Measurements from ENCODE around the gene BARX1.

BARX1 gene

GRCh38 chr9:93958121-93958818 lies 3.1 kb upstream of the BARX1 start:
- Histone ChIP-seq H3K9me2 (replicated peaks; ENCODE audit: insufficient read depth, low read length) (no peaks in the 10 kb centered on the region), H3K4me3 (ENCODE audit: low read length) (peak overlapping the region; percentile 51), H3K4me2 (ENCODE audit: low read depth, low read length) (peak overlapping the region; percentile 87), H2AFZ (ENCODE audit: low read length) (peak overlapping the region; percentile 58), H3K27ac (ENCODE audit: low read length) (no peak overlapping the region), H3K9me3 (replicated peaks; ENCODE audit: insufficient read depth, low read length) (no peaks in the 10 kb centered on the region), H3K79me2 (ENCODE audit: low read length) (no peaks in the 10 kb centered on the region), H3K9ac (ENCODE audit: low read length) (no peak overlapping the region), H3K4me1 (ENCODE audit: low read length) (no peaks in the 10 kb centered on the region), H3K27me3 (replicated peaks; ENCODE audit: insufficient read depth, low read length) (peaks cover 67% of the 10 kb centered on the region), H4K20me1 (ENCODE audit: insufficient read depth, low read length) (no peaks in the 10 kb centered on the region), H3K36me3 (replicated peaks; ENCODE audit: insufficient read depth, low read length) (no peaks in the 10 kb centered on the region), H3F3A (ENCODE audit: insufficient read depth, low read length) (no peaks in the 10 kb centered on the region)
- no peak for DNase-seq
- TF ChIP-seq CTCF (IDR thresholded peaks at IDR 0.05; ENCODE audit: low read length) (no peak), EZH2 (optimal IDR thresholded peaks at IDR 0.05; ENCODE audit: low read depth, low read length) (no peak), EZH2phosphoT487 (IDR thresholded peaks at IDR 0.05; ENCODE audit: low read length) (no peak)

- H3K27me3 ChIP-seq (replicated peaks; ENCODE audit: insufficient read depth, low read length), result peaks cover 88% of the 10 kb centered on the region
These were observed 1.0 kb upstream of the BARX1 start for GRCh38 chr9:93955981-93956784.

GRCh38 chr9:93954434-93955061 lies 607 bp downstream of the BARX1 start:
- Histone ChIP-seq H3K9me2 (replicated peaks; ENCODE audit: insufficient read depth, low read length) (no peaks in the 10 kb centered on the region), H3K9ac (ENCODE audit: low read length) (no peak overlapping the region), H3K27ac (ENCODE audit: low read length) (no peak overlapping the region), H2AFZ (ENCODE audit: low read length) (no peak overlapping the region), H3K4me2 (ENCODE audit: low read depth, low read length) (no peak overlapping the region), H3F3A (ENCODE audit: insufficient read depth, low read length) (no peaks in the 10 kb centered on the region), H3K4me3 (ENCODE audit: low read length) (no peak overlapping the region), H3K9me3 (replicated peaks; ENCODE audit: insufficient read depth, low read length) (no peaks in the 10 kb centered on the region), H3K4me1 (ENCODE audit: low read length) (peaks cover 5% of the 10 kb centered on the region; the same call in 1 of the 2 replicates), H3K36me3 (replicated peaks; ENCODE audit: insufficient read depth, low read length) (no peaks in the 10 kb centered on the region), H4K20me1 (ENCODE audit: insufficient read depth, low read length) (no peaks in the 10 kb centered on the region), H3K79me2 (ENCODE audit: low read length) (no peaks in the 10 kb centered on the region), H3K27me3 (replicated peaks; ENCODE audit: insufficient read depth, low read length) (peaks cover 90% of the 10 kb centered on the region)
- DNase-seq, result no peak
- TF ChIP-seq EZH2 (optimal IDR thresholded peaks at IDR 0.05; ENCODE audit: low read depth, low read length) (no peak), CTCF (IDR thresholded peaks at IDR 0.05; ENCODE audit: low read length) (no peak), EZH2phosphoT487 (IDR thresholded peaks at IDR 0.05; ENCODE audit: low read length) (no peak)

More at GRCh38 chr9:93955981-93956784, 1.0 kb upstream of the BARX1 start:
- H3K4me3 ChIP-seq (ENCODE audit: low read length), result no peak overlapping the region
- no peak overlapping the region for H2AFZ ChIP-seq (ENCODE audit: low read length)
- no peaks in the 10 kb centered on the region for H3K9me2 ChIP-seq (replicated peaks; ENCODE audit: insufficient read depth, low read length)
- H3K9me3 ChIP-seq (replicated peaks; ENCODE audit: insufficient read depth, low read length), result no peaks in the 10 kb centered on the region
- H3K9ac ChIP-seq (ENCODE audit: low read length), result no peak overlapping the region
- DNase-seq, result no peak
- H3K4me2 ChIP-seq (ENCODE audit: low read depth, low read length), result no peak overlapping the region
- H4K20me1 ChIP-seq (ENCODE audit: insufficient read depth, low read length), result no peaks in the 10 kb centered on the region
- no peaks in the 10 kb centered on the region for H3F3A ChIP-seq (ENCODE audit: insufficient read depth, low read length)
- TF ChIP-seq CTCF (IDR thresholded peaks at IDR 0.05; ENCODE audit: low read length) (no peak), EZH2 (optimal IDR thresholded peaks at IDR 0.05; ENCODE audit: low read depth, low read length) (no peak), EZH2phosphoT487 (IDR thresholded peaks at IDR 0.05; ENCODE audit: low read length) (no peak)
- H3K4me1 ChIP-seq (ENCODE audit: low read length), result no peaks in the 10 kb centered on the region
- no peak overlapping the region for H3K27ac ChIP-seq (ENCODE audit: low read length)
- no peaks in the 10 kb centered on the region for H3K36me3 ChIP-seq (replicated peaks; ENCODE audit: insufficient read depth, low read length)
- no peaks in the 10 kb centered on the region for H3K79me2 ChIP-seq (ENCODE audit: low read length)
